Gastrocnemius medialis (tissue), 4 donors: ENCODE measurements around the gene LRRC61.

Experiments
- CTCF ChIP-seq, 5 experiments: fragments of 450-650 bp in 3 of 5; fragments of 200-600 bp in 2 of 5; sonication (generic) in 2 of 5; IDR thresholded peaks in 4 of 5; conservative IDR thresholded peaks in 1 of 5; 1 replicate in 4 of 5; 2 replicates in 1 of 5; pipeline ENCODE4 v1.5.1; 2016 to 2019; ENCODE audit warnings: antibody characterized with exemption in 5 of 5, mild to moderate bottlenecking in 3 of 5, moderate library complexity in 3 of 5
- POLR2A ChIP-seq, 2 donors: fragments of 450-650 bp; IDR thresholded peaks; one replicate each; pipeline ENCODE4 v1.6.1; 2017; ENCODE audit warnings: antibody characterized with exemption in 2 of 2, mild to moderate bottlenecking in 2 of 2, moderate library complexity in 2 of 2

GRCh38 chr7:150340024-150340749 is 17.0 kb downstream of the LRRC61 start:
- TF ChIP-seq CTCF (IDR thresholded peaks at IDR 0.05 in 4 of 5, conservative IDR thresholded peaks at IDR 0.05 in 1 of 5) = no peak
- no peak for TF ChIP-seq POLR2A (IDR thresholded peaks at IDR 0.05)
